ENCODE data around the gene TBKBP1. TPM values are rescaled to one million over a fixed set of nuclear protein-coding genes. Genes with fewer than 3 reads are reported as not detected.

Gene TBKBP1
- total RNA-seq, 8 experiments from 2014 or later, result 7.0 to 14.1 (median 10.8) TPM

- ATAC-seq (replicated peaks in 6 of 8), result no peak
- in situ Hi-C loops (cut with MboI; ENCODE audit: low pct_unique_long_range_greater_than_20kb in 2 of 9, low sequenced_read_pairs in 9 of 9, unreplicated experiment in 9 of 9), result no loop called here
- Histone ChIP-seq H3K27ac (no peak overlapping the region), H3K4me3 (no peak overlapping the region), H3K4me1 (replicated peaks in 1 of 2) (no peaks in the 10 kb centered on the region)
- 0 to 63% (median 38%) methylated on average over 2 to 5 of the region's 5 CpGs; no CpG with 5 or more reads in 1 of the 10 experiments for WGBS, 10 experiments
These were observed 66.6 kb downstream of the TBKBP1 start for GRCh38 chr17:47760409-47761140.

Other genes with a start within 250 kb of the TBKBP1 start
- 100 to 1,000 TPM in 2 of 8 experiments, 10 to 100 TPM in 6; 57.4 to 132 (median 72.7) TPM for gene NPEPPS, start 163.1 kb upstream of the TBKBP1 start, total RNA-seq
- 100 to 1,000 TPM in 7 of 8 experiments, 10 to 100 TPM in 1; 90.3 to 268 (median 127) TPM for gene KPNB1, start 44.2 kb upstream of the TBKBP1 start, total RNA-seq
- gene TBX21, start 39.1 kb downstream of the TBKBP1 start, total RNA-seq, result under 1 TPM in 5 of 8 experiments, not detected in 3; 0.04 to 0.38 (median 0.14) TPM
- gene OSBPL7, start 127.6 kb downstream of the TBKBP1 start, total RNA-seq, result 10 to 100 TPM in 3 of 8 experiments, 1 to 10 TPM in 5; 2.2 to 16.6 (median 8.4) TPM
- 10 to 100 TPM; 41.5 to 58.3 (median 46.3) TPM for gene MRPL10, start 137.4 kb downstream of the TBKBP1 start, total RNA-seq
- 1 to 10 TPM in 5 of 8 experiments, under 1 TPM in 3; 0.27 to 5.2 (median 1.2) TPM for gene LRRC46, start 137.5 kb downstream of the TBKBP1 start, total RNA-seq
- gene SCRN2, start 147.1 kb downstream of the TBKBP1 start, total RNA-seq, result 10 to 100 TPM; 10.8 to 38.6 (median 21.6) TPM
- gene SP6, start 157.0 kb downstream of the TBKBP1 start, total RNA-seq, result 1 to 10 TPM in 1 of 8 experiments, under 1 TPM in 7; 0.11 to 1.1 (median 0.27) TPM
- gene SP2, start 202.1 kb downstream of the TBKBP1 start, total RNA-seq, result 1 to 10 TPM; 1.4 to 6.9 (median 4.4) TPM
- 10 to 100 TPM in 4 of 8 experiments, 1 to 10 TPM in 4; 7.3 to 54.6 (median 10.7) TPM for gene PNPO, start 247.4 kb downstream of the TBKBP1 start, total RNA-seq

All from motor neuron (in vitro differentiated cells).